Mesothelial cell of epicardium (in vitro differentiated cells): ENCODE data around the gene PFKFB2. TPM values are rescaled to one million over a fixed set of nuclear protein-coding genes. Genes with fewer than 3 reads are reported as not detected.

Experiments
- DNase-seq, 2 experiments: peaks; one replicate each; pipeline ENCODE4 v3.0.0; 2021; ENCODE audit warnings: low spot score in 2 of 2; ENCODE audit not compliant: unreplicated experiment in 2 of 2
- H3K27ac Mint-ChIP-seq: 2 replicates; pipeline ENCODE4 v1.8.0; 2021; ENCODE audit warnings: mixed read lengths
- H3K27me3 Mint-ChIP-seq: 2 replicates; pipeline ENCODE4 v1.8.0; 2021; ENCODE audit warnings: low read depth, mixed read lengths
- H3K36me3 Mint-ChIP-seq: 2 replicates; pipeline ENCODE4 v1.8.0; 2021; ENCODE audit warnings: mixed read lengths
- H3K4me1 Mint-ChIP-seq: 2 replicates; pipeline ENCODE4 v1.8.0; 2021; ENCODE audit warnings: mixed read lengths
- H3K4me3 Mint-ChIP-seq: 2 replicates; pipeline ENCODE4 v1.8.0; 2021; ENCODE audit warnings: mild to moderate bottlenecking, moderate library complexity, mixed read lengths
- H3K9me3 Mint-ChIP-seq: 2 replicates; pipeline ENCODE4 v1.8.0; 2021; ENCODE audit warnings: mixed read lengths
- total RNA-seq: library from RNA; stranded (reverse); gene quantifications from 3 replicates; pipeline ENCODE4 v1.2.1, GENCODE V29; 2021
- TF ChIP-seq, protein P1 (sequence below): fragments of 200-600 bp; sonication (generic); IDR thresholded peaks from one replicate; pipeline ENCODE4 v1.5.0; 2021; ENCODE audit warnings: antibody characterized with exemption; ENCODE audit not compliant: unreplicated experiment

PFKFB2 gene
- total RNA-seq, 1 donor from 2014 or later = 12.7 TPM

DNA sequence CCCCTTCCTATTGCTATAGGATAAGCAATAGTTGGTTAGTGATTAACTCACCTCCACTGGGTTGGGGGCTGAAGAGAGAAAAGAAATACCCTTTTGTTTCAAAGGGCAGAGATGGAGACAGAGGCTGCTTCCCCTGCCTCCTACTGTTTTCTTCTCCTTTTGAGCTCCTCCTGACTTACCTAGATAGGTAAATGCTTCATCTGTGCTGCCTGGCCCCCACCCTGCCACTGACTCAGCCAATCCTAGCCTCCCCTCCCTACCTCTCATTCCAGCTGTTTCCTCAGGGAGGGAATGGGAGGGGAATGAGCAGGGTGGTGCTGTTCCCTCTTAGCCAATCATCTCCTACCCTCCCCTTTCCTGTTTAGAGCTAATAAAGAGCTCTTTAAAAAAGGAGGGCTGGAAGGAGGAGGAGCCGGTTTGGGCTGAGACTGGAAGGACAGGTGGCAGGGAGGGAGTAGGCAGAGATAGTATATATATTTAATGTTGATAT lies 20.5 kb upstream of the PFKFB2 start, which contains the start of gene C1orf116:
C1orf116 (minus strand) TSS at position 229 of the 490 bp plus-strand sequence. CDS start 5,158 bp downstream, outside the sequence.
- Mint-ChIP-seq H3K27ac (no peak within 1 kb of the TSS), H3K36me3 (no peaks in the 10 kb centered on the region), H3K27me3 (peaks cover 10% of the 10 kb centered on the region), H3K4me1 (peaks cover 6% of the 10 kb centered on the region), H3K4me3 (no peak within 1 kb of the TSS), H3K9me3 (no peaks in the 10 kb centered on the region)
- DNase-seq = no peak
- TF ChIP-seq, protein P1, sequence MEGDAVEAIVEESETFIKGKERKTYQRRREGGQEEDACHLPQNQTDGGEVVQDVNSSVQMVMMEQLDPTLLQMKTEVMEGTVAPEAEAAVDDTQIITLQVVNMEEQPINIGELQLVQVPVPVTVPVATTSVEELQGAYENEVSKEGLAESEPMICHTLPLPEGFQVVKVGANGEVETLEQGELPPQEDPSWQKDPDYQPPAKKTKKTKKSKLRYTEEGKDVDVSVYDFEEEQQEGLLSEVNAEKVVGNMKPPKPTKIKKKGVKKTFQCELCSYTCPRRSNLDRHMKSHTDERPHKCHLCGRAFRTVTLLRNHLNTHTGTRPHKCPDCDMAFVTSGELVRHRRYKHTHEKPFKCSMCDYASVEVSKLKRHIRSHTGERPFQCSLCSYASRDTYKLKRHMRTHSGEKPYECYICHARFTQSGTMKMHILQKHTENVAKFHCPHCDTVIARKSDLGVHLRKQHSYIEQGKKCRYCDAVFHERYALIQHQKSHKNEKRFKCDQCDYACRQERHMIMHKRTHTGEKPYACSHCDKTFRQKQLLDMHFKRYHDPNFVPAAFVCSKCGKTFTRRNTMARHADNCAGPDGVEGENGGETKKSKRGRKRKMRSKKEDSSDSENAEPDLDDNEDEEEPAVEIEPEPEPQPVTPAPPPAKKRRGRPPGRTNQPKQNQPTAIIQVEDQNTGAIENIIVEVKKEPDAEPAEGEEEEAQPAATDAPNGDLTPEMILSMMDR = no peak

- Mint-ChIP-seq H3K4me1 (peaks cover 6% of the 10 kb centered on the region), H3K4me3 (no peak overlapping the region), H3K36me3 (no peaks in the 10 kb centered on the region), H3K27ac (no peak overlapping the region), H3K27me3 (peaks cover 10% of the 10 kb centered on the region), H3K9me3 (no peaks in the 10 kb centered on the region)
- no peak for DNase-seq
- TF ChIP-seq, protein P1 = no peak
These were observed 19.8 kb upstream of the PFKFB2 start for GRCh38 chr1:207033302-207033701.

GRCh38 chr1:207034208-207034607 lies 18.9 kb upstream of the PFKFB2 start:
- Mint-ChIP-seq H3K4me3 (no peak overlapping the region), H3K27me3 (peaks cover 10% of the 10 kb centered on the region), H3K36me3 (no peaks in the 10 kb centered on the region), H3K4me1 (peaks cover 6% of the 10 kb centered on the region), H3K9me3 (no peaks in the 10 kb centered on the region), H3K27ac (no peak overlapping the region)
- TF ChIP-seq, protein P1 = no peak
- DNase-seq = no peak

DNA sequence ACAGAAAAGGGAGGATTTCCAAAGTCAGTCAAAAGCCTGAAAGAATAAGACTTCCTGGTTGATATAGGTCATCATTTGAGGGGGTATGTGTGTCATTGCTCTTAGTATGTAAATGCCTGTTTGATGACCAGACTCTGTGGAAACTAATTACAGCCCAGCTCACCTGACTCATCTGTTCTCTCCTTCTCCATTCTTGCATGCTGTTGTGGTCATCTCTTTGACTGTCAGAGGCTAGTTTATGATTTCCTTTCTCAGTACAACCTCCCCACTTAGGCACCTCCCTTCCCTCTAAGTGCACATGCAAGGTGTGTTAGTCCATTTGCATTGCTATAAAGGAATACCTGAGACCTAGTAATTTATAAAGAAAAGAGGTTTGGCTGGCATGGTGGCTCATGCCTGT lies 18.1 kb upstream of the PFKFB2 start:
- DNase-seq = no peak
- Mint-ChIP-seq H3K4me3 (no peak overlapping the region), H3K36me3 (no peaks in the 10 kb centered on the region), H3K27ac (no peak overlapping the region), H3K27me3 (peaks cover 7% of the 10 kb centered on the region), H3K9me3 (no peaks in the 10 kb centered on the region), H3K4me1 (peaks cover 6% of the 10 kb centered on the region)
- TF ChIP-seq, protein P1 = no peak

DNA sequence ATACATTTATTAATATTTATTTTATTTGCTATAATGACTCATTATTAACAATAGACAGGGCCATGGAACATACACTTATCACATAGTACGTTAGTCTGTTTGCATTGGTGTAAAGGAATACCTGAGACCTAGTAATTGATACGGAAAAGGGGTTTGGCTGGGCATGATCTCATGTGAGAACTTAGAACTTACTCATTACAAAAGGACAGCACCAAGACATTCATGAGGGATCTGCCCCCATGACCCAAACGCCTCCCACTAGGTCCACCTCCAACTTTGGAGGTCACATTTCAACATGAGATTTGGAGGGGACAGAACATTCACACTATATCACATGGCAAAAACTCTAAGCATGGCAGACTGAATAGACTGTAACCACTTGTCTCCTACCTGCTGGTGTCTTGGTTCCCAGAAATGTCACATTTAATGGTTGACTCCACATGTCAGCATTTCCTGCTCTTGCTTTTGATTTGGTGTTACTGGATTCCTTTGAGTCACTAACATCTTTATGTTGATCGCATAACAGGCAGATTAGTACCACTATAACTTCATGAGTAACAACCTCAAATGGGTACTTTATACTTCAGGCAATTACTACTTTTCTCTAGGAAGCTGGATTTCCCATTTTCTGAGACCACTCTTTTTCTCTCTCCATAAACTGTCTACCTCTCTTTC lies 17.1 kb upstream of the PFKFB2 start:
- no peaks in the 10 kb centered on the region for H3K9me3 Mint-ChIP-seq
- peaks cover 9% of the 10 kb centered on the region for H3K4me1 Mint-ChIP-seq
- H3K36me3 Mint-ChIP-seq = no peaks in the 10 kb centered on the region
- TF ChIP-seq, protein P1 = no peak
- peaks cover 4% of the 10 kb centered on the region for H3K27me3 Mint-ChIP-seq
- no peak overlapping the region for H3K27ac Mint-ChIP-seq
- H3K4me3 Mint-ChIP-seq = no peak overlapping the region
- no peak for DNase-seq
